Activated naive CD8-positive, alpha-beta T cell (primary cell): Measurements from ENCODE around the gene CFAP45.
A peak's percentile ranks its signal among the peaks of the same experiment; 100 is the strongest.
"Not testable (repeated sequence)": the region's sequence is repeated elsewhere in the genome, so short reads cannot be mapped to it uniquely, and the experiment has no call there.

Experiments
- H3K27ac Mint-ChIP-seq: one replicate; pipeline ENCODE4 v1.8.0; 2021; ENCODE audit warnings: mixed read lengths
- H3K27me3 Mint-ChIP-seq: one replicate; pipeline ENCODE4 v1.8.0; 2021; ENCODE audit warnings: mixed read lengths
- H3K36me3 Mint-ChIP-seq: one replicate; pipeline ENCODE4 v1.8.0; 2021; ENCODE audit warnings: mixed read lengths
- H3K4me1 Mint-ChIP-seq: one replicate; pipeline ENCODE4 v1.8.0; 2021; ENCODE audit warnings: low read depth, mixed read lengths
- H3K4me3 Mint-ChIP-seq: one replicate; pipeline ENCODE4 v1.8.0; 2021; ENCODE audit warnings: mild to moderate bottlenecking, mixed read lengths
- H3K9me3 Mint-ChIP-seq: one replicate; pipeline ENCODE4 v1.8.0; 2021; ENCODE audit warnings: low read depth, mixed read lengths

CFAP45 gene

GRCh38 chr1:159911326-159912070 is 11.5 kb upstream of the CFAP45 start:
- H3K36me3 Mint-ChIP-seq, result peaks cover 3% of the 10 kb centered on the region
- no peaks in the 10 kb centered on the region for H3K27me3 Mint-ChIP-seq
- H3K4me3 Mint-ChIP-seq, result peak overlapping the region; percentile 20
- peak overlapping the region; percentile 89 for H3K27ac Mint-ChIP-seq
- H3K4me1 Mint-ChIP-seq, result peaks cover 63% of the 10 kb centered on the region
- no peaks in the 10 kb centered on the region for H3K9me3 Mint-ChIP-seq

GRCh38 chr1:159908031-159908940 is 8.3 kb upstream of the CFAP45 start:
- Mint-ChIP-seq H3K36me3 (peaks cover 5% of the 10 kb centered on the region), H3K27me3 (no peaks in the 10 kb centered on the region), H3K9me3 (peaks cover 3% of the 10 kb centered on the region), H3K27ac (no peak overlapping the region), H3K4me1 (peaks cover 48% of the 10 kb centered on the region), H3K4me3 (no peak overlapping the region)

- Mint-ChIP-seq H3K27me3 (no peaks in the 10 kb centered on the region), H3K4me1 (peaks cover 36% of the 10 kb centered on the region), H3K4me3 (no peak overlapping the region), H3K27ac (peak overlapping the region; percentile 25), H3K36me3 (peaks cover 5% of the 10 kb centered on the region), H3K9me3 (peaks cover 3% of the 10 kb centered on the region)
Measured at GRCh38 chr1:159906960-159907359, 7.0 kb upstream of the CFAP45 start.

GRCh38 chr1:159904036-159904435 is 4.1 kb upstream of the CFAP45 start:
- not testable (repeated sequence) for H3K27ac Mint-ChIP-seq, H3K36me3 Mint-ChIP-seq, H3K4me1 Mint-ChIP-seq, H3K4me3 Mint-ChIP-seq, H3K9me3 Mint-ChIP-seq, H3K27me3 Mint-ChIP-seq

- Mint-ChIP-seq H3K36me3 (peaks cover 5% of the 10 kb centered on the region), H3K4me1 (peaks cover 6% of the 10 kb centered on the region), H3K9me3 (peaks cover 3% of the 10 kb centered on the region), H3K27me3 (no peaks in the 10 kb centered on the region), H3K4me3 (no peak overlapping the region), H3K27ac (no peak overlapping the region)
Measured at GRCh38 chr1:159902541-159902940, 2.6 kb upstream of the CFAP45 start.

GRCh38 chr1:159900755-159901360 is 893 bp upstream of the CFAP45 start:
- Mint-ChIP-seq H3K4me1 (no peaks in the 10 kb centered on the region), H3K36me3 (peaks cover 5% of the 10 kb centered on the region), H3K9me3 (peaks cover 3% of the 10 kb centered on the region)

GRCh38 chr1:159899634-159900033 is 331 bp downstream of the CFAP45 start:
- H3K4me3 Mint-ChIP-seq, H3K4me1 Mint-ChIP-seq, H3K27ac Mint-ChIP-seq, H3K36me3 Mint-ChIP-seq, H3K9me3 Mint-ChIP-seq, H3K27me3 Mint-ChIP-seq: not testable (repeated sequence)

More at GRCh38 chr1:159900755-159901360, 893 bp upstream of the CFAP45 start:
- Mint-ChIP-seq H3K27ac (no peak overlapping the region), H3K4me3 (no peak overlapping the region), H3K27me3 (no peaks in the 10 kb centered on the region)

- no peaks in the 10 kb centered on the region for H3K4me1 Mint-ChIP-seq
- H3K9me3 Mint-ChIP-seq, result no peaks in the 10 kb centered on the region
- H3K4me3 Mint-ChIP-seq, result no peak overlapping the region
- H3K36me3 Mint-ChIP-seq, result peaks cover under 1% of the 10 kb centered on the region
- no peaks in the 10 kb centered on the region for H3K27me3 Mint-ChIP-seq
- H3K27ac Mint-ChIP-seq, result no peak overlapping the region
Measured at GRCh38 chr1:159898527-159898926, 1.4 kb downstream of the CFAP45 start.

- no peak overlapping the region for H3K27ac Mint-ChIP-seq
- H3K27me3 Mint-ChIP-seq, result no peaks in the 10 kb centered on the region
- H3K4me1 Mint-ChIP-seq, result no peaks in the 10 kb centered on the region
Measured at GRCh38 chr1:159897962-159898361, 2.0 kb downstream of the CFAP45 start.

GRCh38 chr1:159896546-159896930 is 3.4 kb downstream of the CFAP45 start:
- H3K4me1 Mint-ChIP-seq, result peaks cover 3% of the 10 kb centered on the region
- H3K27me3 Mint-ChIP-seq, result no peaks in the 10 kb centered on the region
- no peaks in the 10 kb centered on the region for H3K9me3 Mint-ChIP-seq
- no peak overlapping the region for H3K27ac Mint-ChIP-seq
- H3K36me3 Mint-ChIP-seq, result no peaks in the 10 kb centered on the region
- no peak overlapping the region for H3K4me3 Mint-ChIP-seq

More at GRCh38 chr1:159897962-159898361, 2.0 kb downstream of the CFAP45 start:
- no peak overlapping the region for H3K4me3 Mint-ChIP-seq
- no peaks in the 10 kb centered on the region for H3K36me3 Mint-ChIP-seq
- no peaks in the 10 kb centered on the region for H3K9me3 Mint-ChIP-seq

GRCh38 chr1:159895836-159896545 is 4.0 kb downstream of the CFAP45 start:
- no peak overlapping the region for H3K4me3 Mint-ChIP-seq
- H3K9me3 Mint-ChIP-seq, result no peaks in the 10 kb centered on the region
- H3K27me3 Mint-ChIP-seq, result no peaks in the 10 kb centered on the region
- H3K36me3 Mint-ChIP-seq, result no peaks in the 10 kb centered on the region
- peaks cover 5% of the 10 kb centered on the region for H3K4me1 Mint-ChIP-seq
- no peak overlapping the region for H3K27ac Mint-ChIP-seq

GRCh38 chr1:159895286-159895685 is 4.7 kb downstream of the CFAP45 start:
- Mint-ChIP-seq H3K9me3 (no peaks in the 10 kb centered on the region), H3K4me1 (peaks cover 5% of the 10 kb centered on the region), H3K36me3 (no peaks in the 10 kb centered on the region), H3K27ac (no peak overlapping the region), H3K4me3 (no peak overlapping the region), H3K27me3 (no peaks in the 10 kb centered on the region)

- Mint-ChIP-seq H3K27me3 (no peaks in the 10 kb centered on the region), H3K36me3 (no peaks in the 10 kb centered on the region), H3K4me3 (no peak overlapping the region), H3K4me1 (peaks cover 8% of the 10 kb centered on the region), H3K9me3 (no peaks in the 10 kb centered on the region), H3K27ac (no peak overlapping the region)
Measured at GRCh38 chr1:159892944-159893343, 7.0 kb downstream of the CFAP45 start.

- H3K4me1 Mint-ChIP-seq, result peaks cover 8% of the 10 kb centered on the region
- no peaks in the 10 kb centered on the region for H3K27me3 Mint-ChIP-seq
- no peaks in the 10 kb centered on the region for H3K36me3 Mint-ChIP-seq
- peak overlapping the region; percentile 16 for H3K27ac Mint-ChIP-seq
- H3K9me3 Mint-ChIP-seq, result no peaks in the 10 kb centered on the region
- no peak overlapping the region for H3K4me3 Mint-ChIP-seq
Measured at GRCh38 chr1:159891275-159892157, 8.4 kb downstream of the CFAP45 start.
